ENCODE measurements around the gene AOPEP. TPM values are rescaled to one million over a fixed set of nuclear protein-coding genes. Genes with fewer than 3 reads are reported as not detected.

The AOPEP gene
- total RNA-seq, 2 experiments from 2014 or later = 6.9 to 7.0 TPM

- CTCF ChIA-PET = no interaction called here
These were observed 139.3 kb downstream of the AOPEP start for GRCh38 chr9:94865582-94866452.

GRCh38 chr9:94866770-94867169, 140.3 kb downstream of the AOPEP start:
- DNase-seq = no peak
- Mint-ChIP-seq H3K4me1 (ENCODE audit: low read depth) (peaks cover 42% of the 10 kb centered on the region), H3K36me3 (ENCODE audit: low read depth) (no peaks in the 10 kb centered on the region), H3K27ac (no peak overlapping the region), H3K9me3 (peaks cover 2% of the 10 kb centered on the region), H3K4me3 (no peak overlapping the region), H3K27me3 (no peaks in the 10 kb centered on the region)
- peaks cover 29% of the 10 kb centered on the region for H3K4me1 ChIP-seq (ENCODE audit: insufficient read depth, low read length)
- no peak for TF ChIP-seq CTCF (IDR thresholded peaks at IDR 0.05)
- no peaks in the 10 kb centered on the region for H3K9me3 ChIP-seq (ENCODE audit: control insufficient read depth in 1 of 2, insufficient read depth in 1 of 2, low read length in 2 of 2)
- ChIA-PET POLR2A (no interaction called here), CTCF (no interaction called here)
- H3K27ac ChIP-seq (ENCODE audit: low read depth in 1 of 2, low read length in 2 of 2) = no peak overlapping the region
- H3K4me3 ChIP-seq (ENCODE audit: low read length) = no peak overlapping the region
- intact Hi-C loops (cut with DNase I, micrococcal nuclease) = no loop called here
- H3K27me3 ChIP-seq (ENCODE audit: control insufficient read depth in 1 of 2, insufficient read depth in 2 of 2, low read length in 2 of 2) = no peaks in the 10 kb centered on the region
- no peak for ATAC-seq (ENCODE audit: poor library complexity)
- H3K36me3 ChIP-seq (ENCODE audit: insufficient read depth, low read length) = no peaks in the 10 kb centered on the region

More at GRCh38 chr9:94865582-94866452, 139.3 kb downstream of the AOPEP start:
- Mint-ChIP-seq H3K9me3 (peaks cover under 1% of the 10 kb centered on the region), H3K4me1 (ENCODE audit: low read depth) (peaks cover 42% of the 10 kb centered on the region), H3K36me3 (ENCODE audit: low read depth) (no peaks in the 10 kb centered on the region), H3K27ac (no peak overlapping the region), H3K4me3 (no peak overlapping the region), H3K27me3 (no peaks in the 10 kb centered on the region)
- Histone ChIP-seq H3K36me3 (ENCODE audit: insufficient read depth, low read length) (no peaks in the 10 kb centered on the region), H3K9me3 (ENCODE audit: control insufficient read depth in 1 of 2, insufficient read depth in 1 of 2, low read length in 2 of 2) (no peaks in the 10 kb centered on the region), H3K4me3 (ENCODE audit: low read length) (no peak overlapping the region), H3K27me3 (ENCODE audit: control insufficient read depth in 1 of 2, insufficient read depth in 2 of 2, low read length in 2 of 2) (no peaks in the 10 kb centered on the region), H3K27ac (ENCODE audit: low read depth in 1 of 2, low read length in 2 of 2) (no peak overlapping the region), H3K4me1 (ENCODE audit: insufficient read depth, low read length) (peaks cover 29% of the 10 kb centered on the region)
- DNase-seq (no peak), ATAC-seq (ENCODE audit: poor library complexity) (no peak)
- no peak for TF ChIP-seq CTCF (IDR thresholded peaks at IDR 0.05)
- POLR2A ChIA-PET = no interaction called here
- intact Hi-C loops (cut with DNase I, micrococcal nuclease) = no loop called here

GRCh38 chr9:94867281-94867841, 140.9 kb downstream of the AOPEP start:
- Histone ChIP-seq H3K4me1 (ENCODE audit: insufficient read depth, low read length) (peaks cover 27% of the 10 kb centered on the region), H3K9me3 (ENCODE audit: control insufficient read depth in 1 of 2, insufficient read depth in 1 of 2, low read length in 2 of 2) (no peaks in the 10 kb centered on the region), H3K4me3 (ENCODE audit: low read length) (no peak overlapping the region), H3K27me3 (ENCODE audit: control insufficient read depth in 1 of 2, insufficient read depth in 2 of 2, low read length in 2 of 2) (no peaks in the 10 kb centered on the region), H3K27ac (ENCODE audit: low read depth in 1 of 2, low read length in 2 of 2) (no peak overlapping the region), H3K36me3 (ENCODE audit: insufficient read depth, low read length) (no peaks in the 10 kb centered on the region)
- intact Hi-C loops (cut with DNase I, micrococcal nuclease) = no loop called here
- Mint-ChIP-seq H3K27me3 (no peaks in the 10 kb centered on the region), H3K4me1 (ENCODE audit: low read depth) (peaks cover 42% of the 10 kb centered on the region), H3K27ac (no peak overlapping the region), H3K9me3 (peaks cover 2% of the 10 kb centered on the region), H3K4me3 (no peak overlapping the region), H3K36me3 (ENCODE audit: low read depth) (no peaks in the 10 kb centered on the region)
- no peak for ATAC-seq (ENCODE audit: poor library complexity)
- CTCF ChIA-PET = no interaction called here
- POLR2A ChIA-PET = no interaction called here
- DNase-seq = no peak
- TF ChIP-seq CTCF (IDR thresholded peaks at IDR 0.05) = no peak

Data from CD4-positive, alpha-beta T cell (primary cell).